HepG2 (cell line): ENCODE measurements around the gene ST14. TPM values are rescaled to one million over a fixed set of nuclear protein-coding genes. Genes with fewer than 3 reads are reported as not detected.

Source experiments
- AKNA ChIP-seq: sonication (generic); formaldehyde crosslinking; IDR thresholded peaks from 2 replicates; pipeline ENCODE4 v1.4.0; 2020; ENCODE audit warnings: missing genetic modification reagents, borderline replicate concordance
- ATRX ChIP-seq: sonication (generic); formaldehyde crosslinking; IDR thresholded peaks from 2 replicates; pipeline ENCODE4 v1.4.0; 2020; ENCODE audit warnings: missing genetic modification reagents, borderline replicate concordance
- DDIT3 ChIP-seq: sonication (generic); formaldehyde crosslinking; IDR thresholded peaks from 2 replicates; pipeline ENCODE4 v1.4.0; 2020; ENCODE audit warnings: mild to moderate bottlenecking, missing genetic modification reagents
- HOXA7 ChIP-seq: sonication (generic); formaldehyde crosslinking; IDR thresholded peaks from 2 replicates; pipeline ENCODE4 v1.8.1; 2022; ENCODE audit warnings: mild to moderate bottlenecking, missing genetic modification reagents, moderate library complexity
- KLF13 ChIP-seq: sonication (generic); formaldehyde crosslinking; IDR thresholded peaks from 2 replicates; pipeline ENCODE4 v1.4.0; 2020; ENCODE audit warnings: mild to moderate bottlenecking, missing genetic modification reagents
- NFIC ChIP-seq: IDR thresholded peaks from 2 replicates; pipeline ENCODE4 v1.6.1; 2012; ENCODE audit warnings: mild to moderate bottlenecking, low read length, inconsistent platforms
- PHF8 ChIP-seq: sonication (generic); formaldehyde crosslinking; IDR thresholded peaks from 2 replicates; pipeline ENCODE4 v1.5.0; 2020; ENCODE audit warnings: missing genetic modification reagents
- TEF ChIP-seq: sonication (generic); formaldehyde crosslinking; IDR thresholded peaks from 2 replicates; pipeline ENCODE4 v1.5.0; 2020; ENCODE audit warnings: missing genetic modification reagents
- YEATS4 ChIP-seq: sonication (generic); formaldehyde crosslinking; IDR thresholded peaks from 2 replicates; pipeline ENCODE4 v1.4.0; 2020; ENCODE audit warnings: missing genetic modification reagents, borderline replicate concordance
- ZBTB20 ChIP-seq: sonication (generic); formaldehyde crosslinking; IDR thresholded peaks from 2 replicates; pipeline ENCODE4 v1.8.1; 2023; ENCODE audit warnings: missing genetic modification reagents, low read depth, mild to moderate bottlenecking, borderline replicate concordance
- ZBTB3 ChIP-seq: sonication (generic); formaldehyde crosslinking; IDR thresholded peaks from 2 replicates; pipeline ENCODE4 v1.4.0; 2020; ENCODE audit warnings: low read depth, mild to moderate bottlenecking, moderate library complexity, missing genetic modification reagents, borderline replicate concordance
- ZNF20 ChIP-seq: sonication (generic); formaldehyde crosslinking; IDR thresholded peaks from 2 replicates; pipeline ENCODE4 v1.4.0; 2020; ENCODE audit warnings: mild to moderate bottlenecking, moderate library complexity, missing genetic modification reagents
- ZNF318 ChIP-seq: sonication (generic); formaldehyde crosslinking; IDR thresholded peaks from 2 replicates; pipeline ENCODE4 v1.4.0; 2020; ENCODE audit warnings: mild to moderate bottlenecking, missing genetic modification reagents
- polyA plus RNA-seq, 8 experiments: library from polyadenylated mRNA; depleted of rRNA in 3 of 8; stranded (reverse) in 7 of 8; unstranded in 1 of 8; fragments of >200 nt; fragmentation: Illumina TruSeq in 4 of 8; extraction: Trizol in 4 of 8; gene quantifications; 2 replicates each; pipeline versions ENCODE4 v1.2.1 to v1.2.3, GENCODE V29; 2011 to 2016; ENCODE audit warnings: low read depth in 4 of 8, missing spikeins in 1 of 8, mixed read lengths in 1 of 8; ENCODE audit not compliant: insufficient read depth in 1 of 8
- total RNA-seq, 5 experiments: library from RNA; depleted of rRNA; stranded (reverse); fragments of >200 nt; fragmentation: Illumina TruSeq; extraction: Trizol; gene quantifications; 2 replicates each; pipeline ENCODE4 v1.2.3, GENCODE V29; 2016; ENCODE audit warnings: low read depth in 1 of 5

The ST14 gene
- total and polyA plus RNA-seq, 2 of the 13 experiments (the other 11 are each of a cell fraction or from before 2014, with no cell fraction given), result 0.88 to 1.4 TPM

- TF ChIP-seq ZNF318 (no peak), ATRX (CRISPR knock-in tag) (no peak), ZNF20 (CRISPR knock-in tag) (no peak), PHF8 (CRISPR knock-in tag) (0 out of 2 replicates have a peak, but pooled peaks have one; percentile 7), NFIC (no peak), ZBTB3 (CRISPR knock-in tag) (no peak), AKNA (CRISPR knock-in tag) (no peak), KLF13 (no peak), DDIT3 (no peak), HOXA7 (CRISPR knock-in tag) (no peak), TEF (CRISPR knock-in tag) (no peak), YEATS4 (CRISPR knock-in tag) (no peak), ZBTB20 (CRISPR knock-in tag) (no peak)
Observed at GRCh38 chr11:130145311-130145812, 14.2 kb upstream of the ST14 start (continued).
